ENCODE measurements around the gene SPACA4. TPM values are rescaled to one million over a fixed set of nuclear protein-coding genes. Genes with fewer than 3 reads are reported as not detected.

The SPACA4 gene
- polyA plus RNA-seq, 3 donors: not detected

GRCh38 chr19:48645620-48646000 is 39.1 kb downstream of the SPACA4 start:
- H3K9ac ChIP-seq (ENCODE audit: insufficient read depth, low read length, poor library complexity, severe bottlenecking): no peak overlapping the region
- TF ChIP-seq, protein P1, sequence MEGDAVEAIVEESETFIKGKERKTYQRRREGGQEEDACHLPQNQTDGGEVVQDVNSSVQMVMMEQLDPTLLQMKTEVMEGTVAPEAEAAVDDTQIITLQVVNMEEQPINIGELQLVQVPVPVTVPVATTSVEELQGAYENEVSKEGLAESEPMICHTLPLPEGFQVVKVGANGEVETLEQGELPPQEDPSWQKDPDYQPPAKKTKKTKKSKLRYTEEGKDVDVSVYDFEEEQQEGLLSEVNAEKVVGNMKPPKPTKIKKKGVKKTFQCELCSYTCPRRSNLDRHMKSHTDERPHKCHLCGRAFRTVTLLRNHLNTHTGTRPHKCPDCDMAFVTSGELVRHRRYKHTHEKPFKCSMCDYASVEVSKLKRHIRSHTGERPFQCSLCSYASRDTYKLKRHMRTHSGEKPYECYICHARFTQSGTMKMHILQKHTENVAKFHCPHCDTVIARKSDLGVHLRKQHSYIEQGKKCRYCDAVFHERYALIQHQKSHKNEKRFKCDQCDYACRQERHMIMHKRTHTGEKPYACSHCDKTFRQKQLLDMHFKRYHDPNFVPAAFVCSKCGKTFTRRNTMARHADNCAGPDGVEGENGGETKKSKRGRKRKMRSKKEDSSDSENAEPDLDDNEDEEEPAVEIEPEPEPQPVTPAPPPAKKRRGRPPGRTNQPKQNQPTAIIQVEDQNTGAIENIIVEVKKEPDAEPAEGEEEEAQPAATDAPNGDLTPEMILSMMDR (IDR thresholded peaks at IDR 0.05): no peak
- H4K20me1 ChIP-seq (ENCODE audit: insufficient read depth, low read length): no peaks in the 10 kb centered on the region
- Mint-ChIP-seq H3K36me3 (peaks cover 0 to 6% of the 10 kb centered on the region in 2 donors), H3K4me1 (peaks cover 44% of the 10 kb centered on the region), H3K4me3 (peak overlapping the region; percentile 76 to 94), H3K9me3 (peaks cover 0 to 3% (median 0%) of the 10 kb centered on the region in 7 donors), H3K27me3 (ENCODE audit: low read depth in 3 of 3) (peaks cover 11 to 28% (median 28%) of the 10 kb centered on the region in 3 donors), H3K27ac (peak overlapping the region in 5 of 7 donors; percentile 61 to 80 (median 66))
- peak overlapping the region; percentile 83 for H2AFZ ChIP-seq (ENCODE audit: insufficient read depth, low read depth, low read length, poor library complexity, severe bottlenecking)
- no peaks in the 10 kb centered on the region for H3K9me3 ChIP-seq (replicated peaks in 1 of 2; ENCODE audit: control insufficient read depth in 1 of 2, insufficient read depth in 1 of 2, low read length in 2 of 2)
- H3K36me3 ChIP-seq (replicated peaks in 1 of 2; ENCODE audit: control insufficient read depth in 1 of 2, insufficient read depth in 2 of 2, low read length in 2 of 2): no peaks in the 10 kb centered on the region
- peaks cover 0 to 10% of the 10 kb centered on the region in 2 donors for H3K27me3 ChIP-seq (ENCODE audit: control insufficient read depth in 2 of 2, insufficient read depth in 2 of 2, low read length in 2 of 2)
- 0% methylated on average over 6 of the region's 6 CpGs for WGBS (ENCODE audit: insufficient coverage)
- H3K4me2 ChIP-seq (replicated peaks; ENCODE audit: extremely low read depth, low read length, poor library complexity, severe bottlenecking): peak overlapping the region; percentile 91
- peak overlapping the region; percentile 33 to 75 (median 37) for H3K4me3 ChIP-seq (replicated peaks in 1 of 3; ENCODE audit: low read depth in 2 of 3, low read length in 3 of 3)
- H3K27ac ChIP-seq (ENCODE audit: low read depth in 1 of 2, low read length in 2 of 2): no peak overlapping the region
- intact Hi-C loops (cut with micrococcal nuclease): loop anchor here (5.0 to 10.0 kb wide), 5 partner anchors 69 to 192 kb away; partner anchors contain the start of genes HSD17B14 (in 2 of the 2) and MAMSTR (in 1 of the 2)
- no peaks in the 10 kb centered on the region for H3K79me2 ChIP-seq (ENCODE audit: insufficient read depth, low read length)
- DNase-seq: peak in 1 of 3 donors; percentile 21
- peaks cover 30 to 44% of the 10 kb centered on the region in 2 donors for H3K4me1 ChIP-seq (ENCODE audit: control insufficient read depth in 1 of 2, insufficient read depth in 2 of 2, low read length in 2 of 2)

GRCh38 chr19:48646001-48646721 is 39.6 kb downstream of the SPACA4 start, which contains the start of gene CA11:
CA11 (minus strand) TSS chr19:48646187; CDS start chr19:48645632, 555 bp downstream.
- H3K27ac Mint-ChIP-seq: peak within 1 kb of the TSS; percentile 15 to 80 (median 66)
- peak within 1 kb of the TSS; percentile 33 to 75 (median 37) for H3K4me3 ChIP-seq (replicated peaks in 1 of 3; ENCODE audit: low read depth in 2 of 3, low read length in 3 of 3)
- H3K27me3 ChIP-seq (ENCODE audit: control insufficient read depth in 2 of 2, insufficient read depth in 2 of 2, low read length in 2 of 2): peaks cover 0 to 10% of the 10 kb centered on the region in 2 donors

More at GRCh38 chr19:48646001-48646721, 39.6 kb downstream of the SPACA4 start, which contains the start of gene CA11:
- TF ChIP-seq, protein P1 (IDR thresholded peaks at IDR 0.05): peak; percentile 88
- Histone ChIP-seq H3K27ac (ENCODE audit: low read depth in 1 of 2, low read length in 2 of 2) (no peak within 1 kb of the TSS), H3K4me2 (replicated peaks; ENCODE audit: extremely low read depth, low read length, poor library complexity, severe bottlenecking) (peak within 1 kb of the TSS; percentile 91), H3K79me2 (ENCODE audit: insufficient read depth, low read length) (no peaks in the 10 kb centered on the region), H3K9ac (ENCODE audit: insufficient read depth, low read length, poor library complexity, severe bottlenecking) (peak within 1 kb of the TSS; percentile 33), H2AFZ (ENCODE audit: insufficient read depth, low read depth, low read length, poor library complexity, severe bottlenecking) (peak within 1 kb of the TSS; percentile 83), H3K4me1 (ENCODE audit: control insufficient read depth in 1 of 2, insufficient read depth in 2 of 2, low read length in 2 of 2) (peaks cover 30 to 44% of the 10 kb centered on the region in 2 donors), H3K36me3 (replicated peaks in 1 of 2; ENCODE audit: control insufficient read depth in 1 of 2, insufficient read depth in 2 of 2, low read length in 2 of 2) (no peaks in the 10 kb centered on the region), H4K20me1 (ENCODE audit: insufficient read depth, low read length) (no peaks in the 10 kb centered on the region), H3K9me3 (replicated peaks in 1 of 2; ENCODE audit: control insufficient read depth in 1 of 2, insufficient read depth in 1 of 2, low read length in 2 of 2) (no peaks in the 10 kb centered on the region)
- intact Hi-C loops (cut with micrococcal nuclease): loop anchor here (1.0 to 10.0 kb wide), 6 partner anchors 29 to 191 kb away; partner anchors contain the start of genes HSD17B14 (in 2 of the 2) and MAMSTR (in 1 of the 2)
- Mint-ChIP-seq H3K9me3 (peaks cover 0 to 3% (median 0%) of the 10 kb centered on the region in 7 donors), H3K27me3 (ENCODE audit: low read depth in 3 of 3) (peaks cover 11 to 28% (median 25%) of the 10 kb centered on the region in 3 donors), H3K36me3 (peaks cover 0 to 6% of the 10 kb centered on the region in 2 donors), H3K4me1 (peaks cover 44% of the 10 kb centered on the region), H3K4me3 (peak within 1 kb of the TSS; percentile 76 to 94)
- peak; percentile 73 to 83 (median 83) for DNase-seq
- under 1% methylated on average over 21 of the region's 33 CpGs for WGBS (ENCODE audit: insufficient coverage)
